Measurements from ENCODE around the gene STON2.

DNA sequence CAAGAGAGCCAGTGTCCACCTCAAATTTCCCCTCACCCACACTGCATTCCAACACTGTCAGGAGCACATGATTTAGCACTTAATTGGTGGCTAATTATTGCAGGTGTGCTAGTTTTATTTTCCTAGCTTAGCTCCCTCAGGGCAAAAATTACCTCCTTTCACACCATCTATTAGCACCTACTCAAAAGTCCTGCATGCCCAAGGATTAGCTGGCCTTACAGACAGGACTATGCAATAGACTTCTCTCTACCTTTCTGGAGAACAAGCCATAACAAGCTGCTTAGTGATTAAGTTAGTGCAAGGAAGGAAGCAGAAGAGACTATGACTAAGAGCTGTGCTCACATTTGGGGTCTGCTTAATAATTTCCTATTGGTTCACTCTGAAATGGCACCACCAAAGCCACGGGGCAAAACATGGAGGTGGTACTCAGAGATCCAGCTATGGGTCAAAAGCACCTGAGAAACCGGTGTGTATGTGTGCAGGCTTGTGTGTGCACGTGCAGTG is 69.5 kb downstream of the STON2 start:
- TF ChIP-seq CTCF (IDR thresholded peaks at IDR 0.05) (no peak), POLR2A (IDR thresholded peaks at IDR 0.05) (no peak), POLR2AphosphoS5 (IDR thresholded peaks at IDR 0.05) (no peak)

Data from prostate gland (tissue), 2 donors.